Kidney capillary endothelial cell (primary cell): ENCODE measurements around the gene EGFL8.
A peak's percentile ranks its signal among the peaks of the same experiment; 100 is the strongest.
"Not testable (repeated sequence)": the region's sequence is repeated elsewhere in the genome, so short reads cannot be mapped to it uniquely, and the experiment has no call there.

Source experiments
- DNase-seq: peaks from one replicate; pipeline ENCODE4 v3.0.0-alpha.2; 2018; ENCODE audit warnings: low spot score

EGFL8 gene

DNA sequence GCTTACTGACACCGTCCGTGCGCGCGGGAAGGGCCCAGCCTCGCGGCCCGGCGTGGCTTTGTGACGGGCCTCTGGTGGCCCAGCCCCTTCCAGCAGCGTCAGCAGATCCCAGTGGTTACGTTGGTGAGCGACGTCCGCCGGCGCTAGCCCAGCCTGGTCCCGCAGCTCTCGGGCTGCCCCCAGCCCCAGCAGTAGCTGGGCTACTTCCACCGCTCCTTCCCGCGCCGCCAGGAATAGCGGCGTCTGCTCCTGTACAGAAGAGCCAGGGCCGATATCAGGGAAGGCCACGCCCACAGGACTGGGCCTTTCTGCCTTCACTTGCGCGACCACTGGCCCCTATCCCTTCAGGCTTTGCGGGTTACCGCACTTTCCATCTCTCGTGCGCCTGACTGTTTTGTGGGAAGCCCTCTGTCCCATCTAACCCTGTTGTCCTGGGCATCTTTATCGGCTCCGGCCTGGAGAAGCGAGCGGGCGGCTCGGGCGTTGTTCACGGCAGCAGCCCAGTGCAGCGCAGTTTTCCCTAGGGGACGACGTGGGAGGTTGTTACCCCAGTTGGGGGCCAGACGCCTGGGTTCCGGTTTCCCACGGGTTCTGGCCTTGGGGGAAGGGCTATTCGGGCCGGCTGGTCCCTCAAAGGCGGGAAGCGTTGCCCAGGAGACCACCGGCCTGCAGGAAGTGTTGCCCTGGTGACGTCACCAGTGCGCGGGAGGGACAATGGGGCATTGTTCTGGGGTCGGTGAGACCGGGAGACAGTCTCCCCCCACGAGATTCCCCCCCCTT lies 31.7 kb downstream of the EGFL8 start:
- peak; percentile 97 for DNase-seq

- DNase-seq, result no peak
Observed at GRCh38 chr6:32196682-32197616, 32.6 kb downstream of the EGFL8 start.

GRCh38 chr6:32198345-32198696 lies 33.9 kb downstream of the EGFL8 start:
- DNase-seq, result no peak

DNA sequence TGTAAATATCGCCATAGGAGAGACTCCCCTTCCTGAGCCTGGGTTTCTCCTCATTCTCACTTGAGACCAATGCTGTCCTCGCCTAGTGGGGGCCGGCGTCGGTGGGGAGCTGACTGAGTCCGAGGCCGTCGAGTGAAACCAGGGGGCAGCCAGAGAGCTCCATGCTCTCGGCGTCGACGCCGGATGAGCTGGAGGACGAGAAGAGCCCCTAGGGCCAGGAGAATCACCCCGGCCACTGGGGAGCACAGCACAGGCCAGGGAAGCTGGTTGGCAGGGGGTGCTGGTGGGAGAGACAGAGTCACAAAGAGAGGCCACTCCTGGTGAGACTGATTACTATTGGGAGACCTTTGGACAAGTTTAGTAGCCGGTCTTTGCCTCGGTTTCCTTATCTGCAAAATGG lies 34.5 kb downstream of the EGFL8 start:
- no peak for DNase-seq

- no peak for DNase-seq
Observed at GRCh38 chr6:32200711-32201475, 36.5 kb downstream of the EGFL8 start.

- DNase-seq, result no peak
Observed at GRCh38 chr6:32202186-32202585, 37.8 kb downstream of the EGFL8 start.

- no peak for DNase-seq
Observed at GRCh38 chr6:32203426-32204267, 39.3 kb downstream of the EGFL8 start.

- no peak for DNase-seq
Observed at GRCh38 chr6:32204268-32204715, 39.9 kb downstream of the EGFL8 start.

- no peak for DNase-seq
Observed at GRCh38 chr6:32208996-32209395, 44.6 kb downstream of the EGFL8 start.

DNA sequence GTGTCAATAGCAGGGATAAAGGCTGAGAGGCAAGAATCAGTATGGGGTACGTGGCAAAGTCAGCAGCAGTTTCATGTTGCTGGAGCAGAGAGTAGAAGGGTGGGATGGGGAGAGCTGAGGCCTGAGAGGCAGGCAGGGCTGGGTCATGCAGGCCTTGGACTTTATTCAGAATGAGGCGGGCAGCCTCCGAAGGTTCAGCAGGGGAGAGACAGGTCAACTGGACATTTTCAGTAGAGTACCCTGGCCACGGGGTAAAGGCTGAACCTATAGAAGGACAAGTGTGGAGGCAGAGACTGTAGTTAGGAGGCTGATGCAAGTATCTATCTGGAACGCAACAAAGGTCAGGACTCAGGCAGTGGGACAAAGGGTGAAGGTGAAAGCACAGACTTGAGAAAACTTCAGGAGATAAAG lies 45.8 kb downstream of the EGFL8 start:
- DNase-seq, result no peak

DNA sequence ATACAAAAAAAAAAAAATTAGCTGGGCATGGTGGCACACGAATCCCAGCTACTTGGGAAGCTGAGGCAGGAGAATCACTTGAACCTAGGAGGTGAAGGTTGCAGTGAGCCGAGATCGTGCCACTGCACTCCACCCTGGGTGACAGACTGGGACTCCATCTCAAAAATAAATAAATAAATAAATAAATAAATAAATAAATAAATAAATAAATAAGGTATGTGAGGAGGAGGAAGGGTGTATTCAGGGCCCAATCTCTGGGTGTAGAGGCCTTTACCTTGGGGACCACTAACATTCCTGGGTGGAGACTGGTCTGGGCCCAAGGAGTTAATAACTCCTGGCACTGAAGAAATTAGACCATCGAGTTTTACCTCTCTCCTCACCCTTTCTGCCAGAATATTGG lies 47.0 kb downstream of the EGFL8 start:
- not testable (repeated sequence) for DNase-seq

GRCh38 chr6:32212076-32212760 lies 47.8 kb downstream of the EGFL8 start:
- DNase-seq, result no peak

DNA sequence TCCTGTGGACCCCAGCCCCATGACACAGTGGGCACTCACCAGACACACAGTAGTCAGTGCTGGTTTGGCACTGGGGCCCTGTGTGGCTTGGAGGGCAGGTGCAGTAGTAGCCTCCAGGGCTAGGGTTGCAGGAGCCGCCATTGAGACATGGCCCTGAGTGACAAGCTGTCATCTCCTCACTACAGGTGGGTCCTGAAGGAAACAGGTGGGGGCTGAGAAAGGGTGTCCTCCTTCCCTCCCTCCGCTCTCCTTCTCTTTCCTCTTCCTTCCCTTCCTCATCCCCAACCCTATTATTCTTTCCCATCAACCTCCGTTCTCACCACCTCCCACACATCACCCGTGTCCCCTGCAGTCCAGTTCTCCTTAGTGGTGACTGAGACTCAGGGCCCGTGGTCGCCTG lies 49.3 kb downstream of the EGFL8 start:
- no peak for DNase-seq

- DNase-seq, result no peak
Observed at GRCh38 chr6:32214126-32214525, 49.7 kb downstream of the EGFL8 start.

GRCh38 chr6:32215617-32216016 lies 51.2 kb downstream of the EGFL8 start:
- DNase-seq, result no peak

- no peak for DNase-seq
Observed at GRCh38 chr6:32216285-32216684, 51.9 kb downstream of the EGFL8 start.

- DNase-seq, result no peak
Observed at GRCh38 chr6:32216998-32217397, 52.6 kb downstream of the EGFL8 start.
